ENCODE results near the gene KAZALD1. TPM values are rescaled to one million over a fixed set of nuclear protein-coding genes. Genes with fewer than 3 reads are reported as not detected.

Gene KAZALD1
- 10 to 100 TPM in 3 of 6 donors, 1 to 10 TPM in 3; 3.8 to 11.9 (median 9.8) TPM for total RNA-seq

- peaks cover 0 to 13% (median 5%) of the 10 kb centered on the region in 4 donors for H3K27me3 ChIP-seq
- peak within 1 kb of the TSS; percentile 51 to 78 (median 64) for H3K4me3 ChIP-seq
- WGBS, 2 donors, result 35 to 54% methylated on average over 28 to 31 of the region's 31 CpGs
- TF ChIP-seq EP300 (IDR thresholded peaks at IDR 0.05), result no peak
- TF ChIP-seq POLR2A (IDR thresholded peaks at IDR 0.05), result no peak
- TF ChIP-seq CTCF (IDR thresholded peaks at IDR 0.05), result no peak
- TF ChIP-seq POLR2AphosphoS5 (IDR thresholded peaks at IDR 0.05), result no peak
- DNase-seq (peak; percentile 32 to 84), ATAC-seq (ENCODE audit: low FRiP score in 2 of 2) (peak in 1 of 2 donors; percentile 44)
- peaks cover 46 to 68% (median 54%) of the 10 kb centered on the region in 4 donors for H3K4me1 ChIP-seq
- H3K9me3 ChIP-seq, result no peaks in the 10 kb centered on the region
- no peaks in the 10 kb centered on the region for H3K36me3 ChIP-seq
- H3K27ac ChIP-seq, result peak within 1 kb of the TSS; percentile 96 to 98 (median 98)
Measured at GRCh38 chr10:101061624-101062231, at the start of gene KAZALD1. TSS of gene KAZALD1 (plus strand) at chr10:101061989. CDS start at chr10:101062593, 604 bp downstream.

- WGBS, 2 donors, result 8 to 20% methylated on average over 11 to 14 of the region's 14 CpGs
- H3K27ac ChIP-seq, result peak overlapping the region; percentile 35 to 77 (median 58)
Measured at GRCh38 chr10:101012525-101013364, 49.0 kb upstream of the KAZALD1 start.

GRCh38 chr10:101013365-101013825, 48.4 kb upstream of the KAZALD1 start:
- Histone ChIP-seq H3K4me1 (peaks cover 10 to 25% (median 21%) of the 10 kb centered on the region in 4 donors), H3K4me3 (no peak overlapping the region), H3K27me3 (peaks cover 0 to 3% (median 0%) of the 10 kb centered on the region in 4 donors), H3K27ac (peak overlapping the region in 3 of 4 donors; percentile 57 to 77 (median 58)), H3K9me3 (no peaks in the 10 kb centered on the region), H3K36me3 (no peaks in the 10 kb centered on the region)
- no peak for ATAC-seq (ENCODE audit: low FRiP score in 2 of 2)
- WGBS, 2 donors, result 45 to 50% methylated on average over 9 of the region's 9 CpGs
- no peak for DNase-seq
- TF ChIP-seq POLR2A (IDR thresholded peaks at IDR 0.05), result no peak
- TF ChIP-seq EP300 (IDR thresholded peaks at IDR 0.05), result no peak
- no peak for TF ChIP-seq CTCF (IDR thresholded peaks at IDR 0.05)
- TF ChIP-seq POLR2AphosphoS5 (IDR thresholded peaks at IDR 0.05), result no peak

More at GRCh38 chr10:101012525-101013364, 49.0 kb upstream of the KAZALD1 start:
- Histone ChIP-seq H3K36me3 (no peaks in the 10 kb centered on the region), H3K4me3 (no peak overlapping the region), H3K9me3 (no peaks in the 10 kb centered on the region), H3K27me3 (no peaks in the 10 kb centered on the region), H3K4me1 (peaks cover 16 to 24% (median 21%) of the 10 kb centered on the region in 4 donors)
- TF ChIP-seq POLR2AphosphoS5 (IDR thresholded peaks at IDR 0.05) (peak; percentile 42 to 69), EP300 (IDR thresholded peaks at IDR 0.05) (no peak), CTCF (IDR thresholded peaks at IDR 0.05) (peak; percentile 82 to 97 (median 93)), POLR2A (IDR thresholded peaks at IDR 0.05) (no peak)
- ATAC-seq (ENCODE audit: low FRiP score in 2 of 2), result peak; percentile 85 to 92
- peak; percentile 57 to 91 for DNase-seq

- Histone ChIP-seq H3K9me3 (no peaks in the 10 kb centered on the region), H3K27me3 (peaks cover 0 to 5% (median 2%) of the 10 kb centered on the region in 4 donors), H3K27ac (no peak overlapping the region), H3K4me1 (peaks cover 18 to 33% (median 28%) of the 10 kb centered on the region in 4 donors), H3K36me3 (no peaks in the 10 kb centered on the region), H3K4me3 (no peak overlapping the region)
- WGBS, 2 donors, result 11 to 18% methylated on average over 10 to 11 of the region's 11 CpGs
- DNase-seq (peak; percentile 82 to 95), ATAC-seq (ENCODE audit: low FRiP score in 2 of 2) (peak; percentile 82 to 85)
- peak; percentile 87 to 96 (median 92) for TF ChIP-seq CTCF (IDR thresholded peaks at IDR 0.05)
- TF ChIP-seq POLR2AphosphoS5 (IDR thresholded peaks at IDR 0.05), result no peak
- TF ChIP-seq POLR2A (IDR thresholded peaks at IDR 0.05), result no peak
Measured at GRCh38 chr10:101014230-101014884, 47.4 kb upstream of the KAZALD1 start.
